HL-60 (cell line): Measurements from ENCODE around the gene RER1.

Experiments used
- CTCF ChIP-seq: IDR thresholded peaks from one replicate; pipeline ENCODE4 v1.5.1; 2011; ENCODE audit warnings: low read length, control low read depth, inconsistent platforms; ENCODE audit not compliant: insufficient read depth
- GABPA ChIP-seq: IDR thresholded peaks from 2 replicates; pipeline ENCODE4 v1.6.1; 2012; ENCODE audit warnings: low read depth
- POLR2AphosphoS5 ChIP-seq: IDR thresholded peaks from 2 replicates; pipeline ENCODE4 v1.6.1; 2012; ENCODE audit warnings: low read depth
- REST ChIP-seq: IDR thresholded peaks from 2 replicates; pipeline ENCODE4 v1.6.1; 2012; ENCODE audit warnings: low read depth; ENCODE audit not compliant: insufficient replicate concordance
- SPI1 ChIP-seq: IDR thresholded peaks from 2 replicates; pipeline ENCODE4 v1.6.1; 2012; ENCODE audit warnings: low read depth, mild to moderate bottlenecking, borderline replicate concordance

GRCh38 chr1:2416403-2416802 lies 24.8 kb downstream of the RER1 start:
- TF ChIP-seq REST (no peak), POLR2AphosphoS5 (no peak), CTCF (no peak), SPI1 (no peak), GABPA (no peak)
